HT-29 (cell line): Measurements from ENCODE around the gene ZNF783. TPM values are rescaled to one million over a fixed set of nuclear protein-coding genes. Genes with fewer than 3 reads are reported as not detected.
"Not testable (repeated sequence)": the region's sequence is repeated elsewhere in the genome, so short reads cannot be mapped to it uniquely, and the experiment has no call there.

Source experiments
- DNase-seq: peaks from one replicate; pipeline ENCODE4 v3.0.0-alpha.2; 2015; ENCODE audit warnings: low spot score
- total RNA-seq: library from RNA; depleted of rRNA; stranded (reverse); fragments of >200 nt; shearing (Covaris generic); gene quantifications from 2 replicates; pipeline ENCODE4 v1.2.3, GENCODE V29; 2014

ZNF783 gene
- total RNA-seq, 1 experiment from 2014 or later: 22.9 TPM

DNA sequence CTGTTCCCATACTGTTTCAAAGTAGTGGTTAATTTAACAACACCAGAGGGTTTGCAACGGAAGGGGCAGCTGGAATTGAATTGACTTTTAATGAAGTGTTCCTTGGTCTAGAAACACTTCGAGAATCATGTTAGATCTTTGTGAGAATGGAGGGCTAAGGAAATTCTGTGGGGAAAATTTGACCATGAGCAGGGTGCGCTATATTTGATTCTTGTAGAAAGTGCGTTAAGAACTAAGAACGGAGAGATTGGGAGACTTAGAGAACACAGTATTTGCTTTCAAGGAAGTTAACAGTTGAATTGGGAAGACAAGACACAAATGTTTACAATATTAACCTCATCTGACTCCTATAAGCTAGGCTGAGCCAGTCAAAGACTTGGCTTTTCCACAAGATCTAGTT lies 21.4 kb upstream of the ZNF783 start:
- no peak for DNase-seq

DNA sequence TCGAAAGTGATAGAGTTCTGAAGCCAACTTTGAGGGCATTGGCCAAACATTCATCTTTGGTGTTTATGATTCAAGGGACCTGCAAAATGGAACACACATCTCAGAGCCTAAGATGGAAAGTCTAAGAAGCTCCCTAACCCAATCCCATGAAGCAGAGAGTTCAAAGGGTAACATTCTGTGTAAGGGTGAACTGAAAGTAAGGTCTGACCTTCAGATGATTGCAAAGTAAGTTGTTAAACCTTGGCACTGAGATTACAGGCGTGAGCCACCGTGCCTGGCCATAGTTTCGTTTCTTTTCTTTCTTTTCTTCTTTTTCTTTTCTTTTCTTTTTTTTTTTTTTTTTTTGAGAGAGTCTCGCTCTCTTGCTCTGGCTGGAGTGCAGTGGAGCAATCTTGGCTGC lies 20.3 kb upstream of the ZNF783 start:
- DNase-seq: no peak

GRCh38 chr7:149245244-149245643 lies 16.8 kb upstream of the ZNF783 start:
- no peak for DNase-seq

- DNase-seq: no peak
Observed at GRCh38 chr7:149245744-149246143, 16.3 kb upstream of the ZNF783 start.

- no peak for DNase-seq
Observed at GRCh38 chr7:149248777-149249176, 13.2 kb upstream of the ZNF783 start.

DNA sequence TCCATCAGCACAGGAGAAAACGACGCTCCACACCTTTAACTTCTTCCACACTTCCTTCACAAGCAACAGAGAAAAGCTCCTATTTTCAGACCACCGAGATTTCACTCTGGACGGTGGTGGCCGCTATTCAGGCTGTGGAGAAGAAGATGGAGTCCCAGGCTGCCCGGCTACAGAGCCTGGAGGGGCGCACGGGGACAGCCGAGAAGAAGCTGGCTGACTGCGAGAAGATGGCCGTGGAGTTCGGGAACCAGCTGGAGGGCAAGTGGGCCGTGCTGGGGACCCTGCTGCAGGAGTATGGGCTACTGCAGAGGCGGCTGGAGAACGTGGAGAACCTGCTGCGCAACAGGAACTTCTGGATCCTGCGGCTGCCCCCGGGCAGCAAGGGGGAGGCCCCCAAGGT lies 11.8 kb upstream of the ZNF783 start:
- DNase-seq: not testable (repeated sequence)

GRCh38 chr7:149251518-149251917 lies 10.5 kb upstream of the ZNF783 start:
- DNase-seq: not testable (repeated sequence)

GRCh38 chr7:149252378-149252777 lies 9.6 kb upstream of the ZNF783 start:
- DNase-seq: no peak

- DNase-seq: no peak
Observed at GRCh38 chr7:149253665-149254064, 8.3 kb upstream of the ZNF783 start.

GRCh38 chr7:149254181-149254858 lies 7.7 kb upstream of the ZNF783 start:
- DNase-seq: no peak

GRCh38 chr7:149255174-149255573 lies 6.8 kb upstream of the ZNF783 start:
- no peak for DNase-seq

GRCh38 chr7:149256568-149256967 lies 5.4 kb upstream of the ZNF783 start:
- DNase-seq: no peak

GRCh38 chr7:149257146-149257545 lies 4.8 kb upstream of the ZNF783 start:
- DNase-seq: no peak

GRCh38 chr7:149261316-149261828 lies 624 bp upstream of the ZNF783 start:
- DNase-seq: peak; percentile 40

DNA sequence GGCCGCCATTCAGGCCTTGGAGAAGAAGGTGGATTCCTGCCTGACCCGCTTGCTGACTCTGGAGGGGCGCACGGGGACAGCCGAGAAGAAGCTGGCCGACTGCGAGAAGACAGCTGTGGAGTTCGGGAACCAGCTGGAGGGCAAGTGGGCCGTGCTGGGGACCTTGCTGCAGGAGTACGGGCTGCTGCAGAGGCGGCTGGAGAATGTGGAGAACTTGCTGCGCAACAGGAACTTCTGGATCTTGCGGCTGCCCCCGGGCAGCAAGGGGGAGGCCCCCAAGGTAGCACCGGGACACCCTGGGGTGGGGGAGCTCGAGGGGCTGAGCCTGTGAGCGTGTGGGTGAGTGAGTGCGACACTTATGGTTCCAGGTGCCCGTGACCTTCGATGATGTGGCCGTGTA lies 4.5 kb downstream of the ZNF783 start:
- DNase-seq: no peak

GRCh38 chr7:149267733-149268132 lies 5.7 kb downstream of the ZNF783 start:
- DNase-seq: no peak

GRCh38 chr7:149274424-149274823 lies 12.4 kb downstream of the ZNF783 start:
- not testable (repeated sequence) for DNase-seq

DNA sequence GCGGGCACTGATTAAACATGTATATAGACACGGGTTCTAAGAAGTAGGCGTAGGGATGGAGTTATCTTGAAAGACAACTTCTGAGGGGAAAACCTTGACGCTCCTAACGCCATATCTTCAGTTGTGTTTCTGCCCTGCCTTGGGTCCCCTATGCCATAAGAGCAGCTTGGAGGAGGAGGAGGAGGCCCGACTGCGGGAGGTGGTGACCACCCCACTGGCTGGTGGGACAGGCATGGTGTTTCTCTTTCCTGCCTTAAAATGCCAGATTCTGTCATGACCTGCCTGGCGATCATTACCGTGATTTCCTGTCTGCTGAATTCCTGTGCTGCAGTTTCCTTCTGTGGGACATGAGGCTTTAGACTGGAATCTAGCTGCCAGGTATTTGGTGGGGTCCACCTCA lies 15.9 kb downstream of the ZNF783 start:
- no peak for DNase-seq

DNA sequence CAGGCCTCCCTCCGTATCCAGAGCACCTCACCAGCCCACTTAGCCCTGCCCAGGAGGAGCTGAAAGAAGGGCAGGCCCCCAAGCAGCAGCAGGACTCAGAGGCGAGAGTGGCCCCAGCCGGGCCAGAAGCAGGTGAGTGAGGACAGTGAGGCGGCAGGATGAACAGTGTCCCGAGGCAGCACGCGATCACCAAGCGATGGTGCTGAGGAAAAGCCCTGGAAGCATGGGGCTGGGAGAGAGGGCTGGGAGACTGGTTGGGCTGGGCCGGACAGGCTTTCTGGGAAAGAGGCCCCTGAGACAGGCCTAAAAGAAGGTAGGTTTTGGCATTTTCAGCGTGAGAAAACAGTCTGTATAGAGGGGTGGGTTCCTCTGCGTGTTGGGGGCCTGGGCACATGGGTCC lies 16.4 kb downstream of the ZNF783 start:
- no peak for DNase-seq

DNA sequence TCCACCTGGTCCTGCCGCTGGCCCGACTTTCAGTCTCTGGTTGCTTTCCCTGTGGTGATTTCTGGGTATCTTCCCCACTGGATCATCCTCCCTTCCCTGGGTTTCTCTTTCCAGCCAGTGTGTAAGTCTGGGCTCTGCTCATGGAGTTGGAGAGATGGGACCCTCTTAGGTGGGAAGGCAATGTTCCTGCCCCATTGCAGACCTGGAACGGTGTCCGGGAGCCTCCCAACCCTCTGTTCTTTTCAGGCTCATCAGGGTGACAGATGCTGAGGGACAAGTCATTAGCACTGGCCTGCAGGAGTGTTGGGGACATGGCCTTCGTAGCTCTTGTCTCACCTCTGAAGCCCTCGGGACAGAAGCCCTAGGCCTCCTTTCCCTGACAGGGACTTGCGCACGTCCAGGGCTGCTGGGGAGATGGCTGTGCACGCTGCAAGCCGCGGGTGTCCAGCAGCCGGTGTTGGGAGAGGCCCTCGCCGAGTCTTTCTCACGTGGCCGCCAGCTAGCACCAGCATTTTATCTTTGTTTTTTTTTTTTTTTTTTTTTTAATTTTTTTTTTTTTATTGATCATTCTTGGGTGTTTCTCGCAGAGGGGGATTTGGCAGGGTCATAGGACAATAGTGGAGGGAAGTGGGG lies 17.2 kb downstream of the ZNF783 start:
- no peak for DNase-seq

- no peak for DNase-seq
Observed at GRCh38 chr7:149280151-149280550, 18.2 kb downstream of the ZNF783 start.

- no peak for DNase-seq
Observed at GRCh38 chr7:149280661-149281507, 18.9 kb downstream of the ZNF783 start.
